ENCODE measurements around the gene SCYL2.
A peak's percentile ranks its signal among the peaks of the same experiment; 100 is the strongest.
"Not testable (repeated sequence)": the region's sequence is repeated elsewhere in the genome, so short reads cannot be mapped to it uniquely, and the experiment has no call there.

The SCYL2 gene

GRCh38 chr12:100303831-100304230 is 36.9 kb downstream of the SCYL2 start (continued):
- TF ChIP-seq CTCF (tag by site-specific recombination; IDR thresholded peaks at IDR 0.05) = no peak
- TF ChIP-seq REST (tag by site-specific recombination; IDR thresholded peaks at IDR 0.05) = no peak

GRCh38 chr12:100304334-100304733 is 37.4 kb downstream of the SCYL2 start:
- H3K27ac ChIP-seq (ENCODE audit: extremely low read depth, low read depth, low read length); H3K4me3 ChIP-seq (ENCODE audit: low read depth, low read length); H3K4me1 ChIP-seq (ENCODE audit: control insufficient read depth, insufficient read depth, low read length); POLR2A ChIA-PET; CTCF ChIA-PET; H3K9me3 ChIP-seq (ENCODE audit: control insufficient read depth, insufficient read depth, low read depth, low read length): not testable (repeated sequence)
- H3K36me3 ChIP-seq (ENCODE audit: control insufficient read depth in 2 of 2, insufficient read depth in 1 of 2, low read length in 2 of 2) = peaks cover 7 to 48% of the 10 kb centered on the region in 2 experiments; a peak in 2 of 3 replicates

DNA sequence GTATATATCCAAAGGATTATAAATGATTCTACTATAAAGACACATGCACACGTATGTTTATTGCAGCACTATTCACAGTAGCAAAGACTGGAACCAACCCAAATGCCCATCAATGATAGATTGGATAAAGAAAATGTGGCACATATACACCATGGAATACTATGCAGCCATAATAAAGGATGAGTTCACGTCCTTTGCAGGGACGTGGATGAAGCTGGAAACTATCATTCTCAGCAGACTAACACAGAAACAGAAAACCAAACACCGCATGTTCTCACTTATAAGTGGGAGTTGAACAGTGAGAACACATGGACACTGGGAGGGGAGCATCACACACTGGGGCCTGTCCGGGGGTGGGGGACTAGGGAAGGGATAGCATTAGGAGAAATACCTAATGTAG is 41.2 kb downstream of the SCYL2 start:
- POLR2A ChIA-PET; CTCF ChIA-PET; H3K4me3 ChIP-seq (ENCODE audit: low read depth, low read length); H3K9me3 ChIP-seq (ENCODE audit: control insufficient read depth, insufficient read depth, low read depth, low read length); H3K4me1 ChIP-seq (ENCODE audit: control insufficient read depth, insufficient read depth, low read length); H3K27ac ChIP-seq (ENCODE audit: extremely low read depth, low read depth, low read length): not testable (repeated sequence)
- peaks cover 0 to 36% of the 10 kb centered on the region in 2 experiments; a peak in 2 of 3 replicates for H3K36me3 ChIP-seq (ENCODE audit: control insufficient read depth in 2 of 2, insufficient read depth in 1 of 2, low read length in 2 of 2)
- TF ChIP-seq ZNF146 (tag by site-specific recombination; IDR thresholded peaks at IDR 0.05) = peak; percentile 87

- ChIA-PET POLR2A (no interaction called here), CTCF (no interaction called here)
- Histone ChIP-seq H3K27ac (ENCODE audit: extremely low read depth, low read depth, low read length) (no peak overlapping the region), H3K4me1 (ENCODE audit: control insufficient read depth, insufficient read depth, low read length) (no peaks in the 10 kb centered on the region), H3K9me3 (ENCODE audit: control insufficient read depth, insufficient read depth, low read depth, low read length) (no peaks in the 10 kb centered on the region), H3K4me3 (ENCODE audit: low read depth, low read length) (no peak overlapping the region), H3K36me3 (ENCODE audit: control insufficient read depth in 2 of 2, insufficient read depth in 1 of 2, low read length in 2 of 2) (peaks cover 13 to 45% of the 10 kb centered on the region in 2 experiments)
- TF ChIP-seq, protein P1, sequence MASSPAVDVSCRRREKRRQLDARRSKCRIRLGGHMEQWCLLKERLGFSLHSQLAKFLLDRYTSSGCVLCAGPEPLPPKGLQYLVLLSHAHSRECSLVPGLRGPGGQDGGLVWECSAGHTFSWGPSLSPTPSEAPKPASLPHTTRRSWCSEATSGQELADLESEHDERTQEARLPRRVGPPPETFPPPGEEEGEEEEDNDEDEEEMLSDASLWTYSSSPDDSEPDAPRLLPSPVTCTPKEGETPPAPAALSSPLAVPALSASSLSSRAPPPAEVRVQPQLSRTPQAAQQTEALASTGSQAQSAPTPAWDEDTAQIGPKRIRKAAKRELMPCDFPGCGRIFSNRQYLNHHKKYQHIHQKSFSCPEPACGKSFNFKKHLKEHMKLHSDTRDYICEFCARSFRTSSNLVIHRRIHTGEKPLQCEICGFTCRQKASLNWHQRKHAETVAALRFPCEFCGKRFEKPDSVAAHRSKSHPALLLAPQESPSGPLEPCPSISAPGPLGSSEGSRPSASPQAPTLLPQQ (tag by site-specific recombination; IDR thresholded peaks at IDR 0.05) = no peak
- TF ChIP-seq, protein P2, sequence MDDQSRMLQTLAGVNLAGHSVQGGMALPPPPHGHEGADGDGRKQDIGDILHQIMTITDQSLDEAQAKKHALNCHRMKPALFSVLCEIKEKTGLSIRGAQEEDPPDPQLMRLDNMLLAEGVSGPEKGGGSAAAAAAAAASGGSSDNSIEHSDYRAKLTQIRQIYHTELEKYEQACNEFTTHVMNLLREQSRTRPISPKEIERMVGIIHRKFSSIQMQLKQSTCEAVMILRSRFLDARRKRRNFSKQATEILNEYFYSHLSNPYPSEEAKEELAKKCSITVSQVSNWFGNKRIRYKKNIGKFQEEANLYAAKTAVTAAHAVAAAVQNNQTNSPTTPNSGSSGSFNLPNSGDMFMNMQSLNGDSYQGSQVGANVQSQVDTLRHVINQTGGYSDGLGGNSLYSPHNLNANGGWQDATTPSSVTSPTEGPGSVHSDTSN (CRISPR knock-in tag; IDR thresholded peaks at IDR 0.05) = no peak
- no peak for TF ChIP-seq PRDM1 (tag by site-specific recombination; IDR thresholded peaks at IDR 0.05)
- TF ChIP-seq ZIC2 (tag by site-specific recombination; IDR thresholded peaks at IDR 0.05) = no peak
- TF ChIP-seq ZNF223 (tag by site-specific recombination; IDR thresholded peaks at IDR 0.05) = no peak
- TF ChIP-seq ZNF664 (tag by site-specific recombination; IDR thresholded peaks at IDR 0.05) = no peak
- no peak for TF ChIP-seq IKZF3 (tag by site-specific recombination; IDR thresholded peaks at IDR 0.05)
- no peak for TF ChIP-seq OSR2 (tag by site-specific recombination; IDR thresholded peaks at IDR 0.05)
- TF ChIP-seq ZNF184 (tag by site-specific recombination; IDR thresholded peaks at IDR 0.05) = no peak
Measured at GRCh38 chr12:100311317-100311716, 44.3 kb downstream of the SCYL2 start.

All from HEK293 (cell line).